NCI-H1048 (cell line): ENCODE measurements around the gene LIMA1.
"Not testable (repeated sequence)": the region's sequence is repeated elsewhere in the genome, so short reads cannot be mapped to it uniquely, and the experiment has no call there.

Experiments used
- DNase-seq: peaks from one replicate; lab custom pipeline; 2025; lab: John Stamatoyannopoulos, UW

Gene LIMA1

GRCh38 chr12:50283229-50283923 is at the start of gene LIMA1:
LIMA1 (minus strand) TSS chr12:50283520; CDS start chr12:50248751, 34,769 bp downstream.
- peak; percentile 88 for DNase-seq

GRCh38 chr12:50331745-50332144 is 48.4 kb upstream of the LIMA1 start:
- no peak for DNase-seq

- not testable (repeated sequence) for DNase-seq
These were observed 45.3 kb upstream of the LIMA1 start for GRCh38 chr12:50328664-50329063.

GRCh38 chr12:50326590-50327284 is 43.4 kb upstream of the LIMA1 start:
- DNase-seq, result no peak

- DNase-seq, result no peak
These were observed 42.6 kb upstream of the LIMA1 start for GRCh38 chr12:50325890-50326391.

GRCh38 chr12:50324770-50325169 is 41.5 kb upstream of the LIMA1 start:
- not testable (repeated sequence) for DNase-seq

- DNase-seq, result not testable (repeated sequence)
These were observed 40.8 kb upstream of the LIMA1 start for GRCh38 chr12:50324077-50324476.

- no peak for DNase-seq
These were observed 38.9 kb upstream of the LIMA1 start for GRCh38 chr12:50322206-50322605.

- no peak for DNase-seq
These were observed 33.9 kb upstream of the LIMA1 start for GRCh38 chr12:50317203-50317602.

- no peak for DNase-seq
These were observed 32.5 kb upstream of the LIMA1 start for GRCh38 chr12:50315803-50316202.

GRCh38 chr12:50314636-50315312 is 31.5 kb upstream of the LIMA1 start:
- peak; percentile 11 for DNase-seq

- not testable (repeated sequence) for DNase-seq
These were observed 30.7 kb upstream of the LIMA1 start for GRCh38 chr12:50313971-50314370.

GRCh38 chr12:50313256-50313931 is 30.1 kb upstream of the LIMA1 start:
- no peak for DNase-seq

GRCh38 chr12:50311858-50312609 is 28.7 kb upstream of the LIMA1 start:
- not testable (repeated sequence) for DNase-seq

GRCh38 chr12:50309950-50310349 is 26.6 kb upstream of the LIMA1 start:
- no peak for DNase-seq

GRCh38 chr12:50302686-50303085 is 19.4 kb upstream of the LIMA1 start:
- DNase-seq, result no peak

- no peak for DNase-seq
These were observed 14.7 kb upstream of the LIMA1 start for GRCh38 chr12:50297996-50298395.

- no peak for DNase-seq
These were observed 13.7 kb upstream of the LIMA1 start for GRCh38 chr12:50297027-50297426.

- DNase-seq, result no peak
These were observed 13.2 kb upstream of the LIMA1 start for GRCh38 chr12:50296554-50296953.

- DNase-seq, result no peak
These were observed 8.1 kb upstream of the LIMA1 start for GRCh38 chr12:50291377-50291776.

- DNase-seq, result not testable (repeated sequence)
These were observed 7.4 kb upstream of the LIMA1 start for GRCh38 chr12:50290692-50291091.
